ENCODE data around the gene CFAP299.

DNA sequence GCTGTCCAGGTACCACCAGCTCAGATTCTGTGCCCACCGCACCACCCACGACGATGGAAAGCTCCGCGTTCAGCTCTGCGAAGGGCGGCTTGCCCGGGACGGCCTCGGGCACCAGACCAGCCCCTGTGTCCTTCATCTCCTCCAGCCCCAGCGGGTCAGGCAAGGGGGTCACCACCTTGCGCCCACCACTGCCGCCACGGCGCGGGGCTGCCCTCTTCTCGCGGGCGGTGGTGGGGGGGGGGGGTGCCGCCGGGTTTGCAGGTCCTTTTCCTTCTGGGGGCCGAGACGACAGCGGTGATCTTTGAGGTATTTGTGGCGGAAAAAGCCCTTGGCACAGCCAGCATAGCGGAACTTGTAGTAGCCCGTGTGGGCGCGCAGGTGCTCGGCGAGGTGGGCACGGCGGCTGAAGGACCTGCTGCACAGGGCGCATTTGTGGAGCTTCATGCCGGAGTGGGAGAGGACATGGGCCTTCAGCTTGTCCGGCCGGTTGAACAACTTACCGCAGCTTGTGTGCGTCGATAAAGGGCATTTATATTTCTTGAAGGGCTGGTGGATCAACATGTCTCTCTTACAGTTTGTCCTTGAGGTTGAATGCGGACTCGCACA, 50.9 kb downstream of the CFAP299 start:
- TF ChIP-seq POLR2AphosphoS5 (IDR thresholded peaks at IDR 0.05) (no peak), POLR2A (IDR thresholded peaks at IDR 0.05) (no peak)
- TF ChIP-seq, protein P1, sequence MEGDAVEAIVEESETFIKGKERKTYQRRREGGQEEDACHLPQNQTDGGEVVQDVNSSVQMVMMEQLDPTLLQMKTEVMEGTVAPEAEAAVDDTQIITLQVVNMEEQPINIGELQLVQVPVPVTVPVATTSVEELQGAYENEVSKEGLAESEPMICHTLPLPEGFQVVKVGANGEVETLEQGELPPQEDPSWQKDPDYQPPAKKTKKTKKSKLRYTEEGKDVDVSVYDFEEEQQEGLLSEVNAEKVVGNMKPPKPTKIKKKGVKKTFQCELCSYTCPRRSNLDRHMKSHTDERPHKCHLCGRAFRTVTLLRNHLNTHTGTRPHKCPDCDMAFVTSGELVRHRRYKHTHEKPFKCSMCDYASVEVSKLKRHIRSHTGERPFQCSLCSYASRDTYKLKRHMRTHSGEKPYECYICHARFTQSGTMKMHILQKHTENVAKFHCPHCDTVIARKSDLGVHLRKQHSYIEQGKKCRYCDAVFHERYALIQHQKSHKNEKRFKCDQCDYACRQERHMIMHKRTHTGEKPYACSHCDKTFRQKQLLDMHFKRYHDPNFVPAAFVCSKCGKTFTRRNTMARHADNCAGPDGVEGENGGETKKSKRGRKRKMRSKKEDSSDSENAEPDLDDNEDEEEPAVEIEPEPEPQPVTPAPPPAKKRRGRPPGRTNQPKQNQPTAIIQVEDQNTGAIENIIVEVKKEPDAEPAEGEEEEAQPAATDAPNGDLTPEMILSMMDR (IDR thresholded peaks at IDR 0.05) = no peak

All from gastroesophageal sphincter (tissue), 3 donors.